HK-2 (cell line): ENCODE measurements around the gene MAPK11.
A peak's percentile ranks its signal among the peaks of the same experiment; 100 is the strongest.

Source experiments
- DNase-seq: peaks from one replicate; pipeline ENCODE4 v3.0.0-alpha.2; 2018; ENCODE audit not compliant: unreplicated experiment

Gene MAPK11

GRCh38 chr22:50248196-50249081 is 21.7 kb downstream of the MAPK11 start:
- DNase-seq: no peak

- no peak for DNase-seq
Observed at GRCh38 chr22:50247748-50248147, 22.4 kb downstream of the MAPK11 start.

GRCh38 chr22:50246242-50247175 is 23.7 kb downstream of the MAPK11 start:
- DNase-seq: no peak

- DNase-seq: no peak
Observed at GRCh38 chr22:50245214-50246072, 24.7 kb downstream of the MAPK11 start.

- peak; percentile 88 for DNase-seq
Observed at GRCh38 chr22:50244420-50245213, 25.6 kb downstream of the MAPK11 start, which contains the start of gene TUBGCP6. TSS of gene TUBGCP6 (minus strand) at chr22:50245023. CDS start at chr22:50244459, 564 bp downstream.

GRCh38 chr22:50243685-50244419 is 26.3 kb downstream of the MAPK11 start:
- no peak for DNase-seq

- DNase-seq: no peak
Observed at GRCh38 chr22:50242406-50242949, 27.7 kb downstream of the MAPK11 start.

GRCh38 chr22:50238755-50239154 is 31.4 kb downstream of the MAPK11 start:
- DNase-seq: no peak

- DNase-seq: no peak
Observed at GRCh38 chr22:50236731-50237409, 33.3 kb downstream of the MAPK11 start.

GRCh38 chr22:50233223-50233622 is 37.0 kb downstream of the MAPK11 start:
- DNase-seq: no peak

GRCh38 chr22:50232481-50233151 is 37.6 kb downstream of the MAPK11 start:
- DNase-seq: no peak

- DNase-seq: no peak
Observed at GRCh38 chr22:50229370-50229769, 40.8 kb downstream of the MAPK11 start.

GRCh38 chr22:50228366-50228765 is 41.8 kb downstream of the MAPK11 start:
- no peak for DNase-seq

GRCh38 chr22:50227579-50228215 is 42.5 kb downstream of the MAPK11 start:
- no peak for DNase-seq

- no peak for DNase-seq
Observed at GRCh38 chr22:50226875-50227165, 43.4 kb downstream of the MAPK11 start.

GRCh38 chr22:50226063-50226874 is 43.9 kb downstream of the MAPK11 start:
- DNase-seq: no peak

- DNase-seq: no peak
Observed at GRCh38 chr22:50225200-50225969, 44.8 kb downstream of the MAPK11 start.
